ENCODE results near the gene ASCC3. TPM values are rescaled to one million over a fixed set of nuclear protein-coding genes. Genes with fewer than 3 reads are reported as not detected.
"Not testable (repeated sequence)": the region's sequence is repeated elsewhere in the genome, so short reads cannot be mapped to it uniquely, and the experiment has no call there.

Gene ASCC3
- polyA plus RNA-seq, 6 donors from 2014 or later = 15.7 to 28.6 (median 26.7) TPM

DNA sequence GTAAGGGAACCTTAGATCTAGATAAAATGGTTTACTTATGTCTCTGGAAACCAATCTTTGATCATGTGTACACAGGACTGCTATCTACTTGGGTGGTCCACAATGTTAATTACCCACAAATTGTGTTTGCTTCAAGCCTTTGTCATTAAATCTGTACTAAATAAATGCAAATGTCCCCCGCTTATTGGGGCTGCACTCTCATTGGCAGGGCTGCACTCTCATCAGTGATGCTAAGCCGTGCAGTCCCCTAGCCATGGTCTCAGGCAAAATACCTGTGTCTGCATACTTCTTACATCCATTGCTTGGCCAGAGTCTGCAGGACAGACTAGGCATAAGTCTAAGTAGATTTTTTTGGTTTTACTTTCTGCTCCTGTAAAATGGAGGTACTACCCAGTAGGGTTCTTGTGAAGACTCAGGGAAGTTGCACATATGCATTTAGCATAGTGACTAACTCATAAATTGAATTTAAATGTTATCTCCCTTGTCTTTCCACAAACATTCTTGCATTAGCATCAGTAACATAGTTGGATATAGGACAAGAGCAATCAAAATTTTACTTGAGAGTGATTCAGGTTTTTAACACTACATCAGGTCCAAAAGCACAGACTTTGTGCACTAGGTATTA is 117.4 kb downstream of the ASCC3 start:
- DNase-seq (no peak), ATAC-seq (ENCODE audit: low read depth in 2 of 2) (no peak)
- Mint-ChIP-seq H3K36me3 (peaks cover 66 to 70% of the 10 kb centered on the region in 2 donors), H3K4me3 (no peak overlapping the region), H3K4me1 (no peaks in the 10 kb centered on the region), H3K9me3 (peaks cover 4 to 32% (median 18%) of the 10 kb centered on the region in 7 donors), H3K27me3 (no peaks in the 10 kb centered on the region), H3K27ac (no peak overlapping the region)

DNA sequence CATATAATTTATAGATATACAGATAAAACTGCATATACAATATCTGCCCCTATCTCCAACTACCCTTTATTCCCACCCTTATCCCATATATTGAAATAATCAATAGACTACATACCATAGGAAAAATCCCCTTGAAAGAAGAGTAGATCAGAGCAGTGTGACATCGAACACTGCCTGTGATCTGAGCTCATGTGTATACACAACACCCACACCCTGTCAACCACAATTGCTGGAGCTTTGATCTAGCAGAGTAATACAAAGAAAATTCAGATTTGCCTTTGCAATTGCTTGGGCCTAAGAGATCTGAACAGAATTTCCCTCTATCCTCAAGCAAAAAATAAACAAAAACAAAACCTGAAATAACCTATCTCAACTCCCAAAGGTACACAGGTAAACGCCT is 119.3 kb downstream of the ASCC3 start:
- peaks cover 66 to 70% of the 10 kb centered on the region in 2 donors for H3K36me3 Mint-ChIP-seq
- H3K27ac Mint-ChIP-seq = no peak overlapping the region
- peaks cover 4 to 32% (median 18%) of the 10 kb centered on the region in 7 donors for H3K9me3 Mint-ChIP-seq
- no peaks in the 10 kb centered on the region for H3K27me3 Mint-ChIP-seq
- no peaks in the 10 kb centered on the region for H3K4me1 Mint-ChIP-seq
- H3K4me3 Mint-ChIP-seq = no peak overlapping the region
- DNase-seq (no peak), ATAC-seq (ENCODE audit: low read depth in 2 of 2) (no peak)

DNA sequence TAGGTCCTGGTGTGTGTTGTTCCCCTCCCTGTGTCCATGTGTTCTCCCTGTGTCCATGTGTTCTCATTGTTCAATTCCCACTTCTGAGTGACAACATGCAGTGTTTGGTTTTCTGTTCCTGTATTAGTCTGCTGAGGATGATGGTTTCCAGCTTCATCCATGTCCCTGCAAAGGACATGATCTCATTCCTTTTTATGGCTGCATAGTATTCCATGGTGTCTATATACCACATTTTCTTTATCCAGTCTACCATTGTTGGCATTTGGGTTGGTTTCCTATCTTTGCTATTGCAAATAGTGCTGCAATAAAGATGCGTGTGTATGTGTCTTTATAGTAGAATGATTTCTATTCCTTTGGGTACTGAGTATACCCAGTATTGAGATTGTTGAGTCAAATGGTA is 122.7 kb downstream of the ASCC3 start:
- ATAC-seq (ENCODE audit: low read depth in 2 of 2); H3K9me3 Mint-ChIP-seq; H3K4me1 Mint-ChIP-seq; H3K27ac Mint-ChIP-seq; H3K4me3 Mint-ChIP-seq; H3K27me3 Mint-ChIP-seq; DNase-seq: not testable (repeated sequence)
- peaks cover 48 to 54% of the 10 kb centered on the region in 2 donors for H3K36me3 Mint-ChIP-seq

GRCh38 chr6:100753421-100753820 is 127.7 kb downstream of the ASCC3 start:
- H3K4me1 Mint-ChIP-seq = no peaks in the 10 kb centered on the region
- peaks cover 8 to 17% of the 10 kb centered on the region in 2 donors for H3K36me3 Mint-ChIP-seq
- DNase-seq (no peak), ATAC-seq (ENCODE audit: low read depth in 2 of 2) (no peak)
- H3K27me3 Mint-ChIP-seq = no peaks in the 10 kb centered on the region
- H3K9me3 Mint-ChIP-seq = peaks cover 0 to 1% (median 0%) of the 10 kb centered on the region in 7 donors
- H3K4me3 Mint-ChIP-seq = no peak overlapping the region
- H3K27ac Mint-ChIP-seq = no peak overlapping the region

GRCh38 chr6:100751590-100751989 is 129.5 kb downstream of the ASCC3 start:
- no peak for ATAC-seq (ENCODE audit: low read depth in 2 of 2)
- H3K27ac Mint-ChIP-seq = no peak overlapping the region
- DNase-seq = no peak
- no peaks in the 10 kb centered on the region for H3K27me3 Mint-ChIP-seq
- no peaks in the 10 kb centered on the region for H3K4me1 Mint-ChIP-seq
- no peak overlapping the region for H3K4me3 Mint-ChIP-seq
- H3K36me3 Mint-ChIP-seq = peaks cover 16 to 17% of the 10 kb centered on the region in 2 donors
- no peaks in the 10 kb centered on the region for H3K9me3 Mint-ChIP-seq

DNA sequence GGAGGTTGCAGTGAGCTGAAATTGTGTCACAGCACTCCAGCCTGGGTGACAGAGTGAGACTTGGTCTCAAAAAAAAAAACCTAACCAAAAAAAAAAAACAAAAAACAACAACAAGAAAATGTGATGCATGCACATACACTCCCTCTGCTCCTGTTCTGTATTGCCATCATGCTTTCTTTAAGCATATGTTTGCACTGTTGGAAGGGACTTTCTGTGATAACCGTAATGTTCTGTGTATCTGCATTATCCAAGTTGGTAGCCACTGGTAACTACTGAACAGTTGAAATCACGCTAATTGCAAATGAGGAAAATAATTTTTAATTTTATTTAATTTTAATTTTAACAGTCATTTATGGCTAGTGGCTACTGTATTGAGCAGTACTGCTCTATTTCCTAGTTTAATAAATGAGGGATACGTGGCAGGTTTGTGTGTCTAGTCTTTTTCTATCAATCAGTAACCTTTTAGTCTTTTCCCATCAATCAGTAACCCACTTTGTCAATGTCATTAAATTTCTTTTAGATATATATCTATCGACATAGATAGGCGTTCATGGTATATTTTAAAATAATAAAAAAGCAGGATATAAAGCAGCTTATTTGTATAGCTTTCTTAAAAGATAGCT is 135.6 kb downstream of the ASCC3 start:
- H3K4me1 Mint-ChIP-seq = no peaks in the 10 kb centered on the region
- H3K36me3 Mint-ChIP-seq = peaks cover 5 to 29% of the 10 kb centered on the region in 2 donors
- peaks cover 0 to 16% (median 6%) of the 10 kb centered on the region in 7 donors for H3K9me3 Mint-ChIP-seq
- H3K27ac Mint-ChIP-seq = no peak overlapping the region
- DNase-seq (no peak), ATAC-seq (ENCODE audit: low read depth in 2 of 2) (no peak)
- H3K4me3 Mint-ChIP-seq = no peak overlapping the region
- H3K27me3 Mint-ChIP-seq = no peaks in the 10 kb centered on the region

DNA sequence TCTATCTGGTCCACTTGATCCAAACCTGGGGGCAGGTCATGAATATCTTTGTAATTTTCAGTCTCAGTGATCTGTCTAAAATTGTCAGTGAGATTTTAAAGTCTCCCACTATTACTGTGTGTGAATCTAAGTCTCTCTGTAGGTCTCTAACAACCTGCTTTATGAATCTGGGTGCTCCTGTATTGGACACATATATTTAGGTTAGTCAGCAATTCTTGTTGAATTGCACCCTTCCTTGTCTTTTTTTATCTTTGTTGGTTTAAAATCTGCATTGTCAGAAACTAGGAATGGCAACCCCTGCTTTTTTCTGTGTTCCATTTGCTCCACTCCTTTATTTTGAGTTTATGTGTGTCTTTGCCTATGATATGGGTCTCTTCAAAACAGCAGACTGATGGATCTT is 140.7 kb downstream of the ASCC3 start:
- peak overlapping the region in 1 of 6 donors; percentile 33 for H3K27ac Mint-ChIP-seq

GRCh38 chr6:100737720-100738119 is 143.4 kb downstream of the ASCC3 start:
- H3K27ac Mint-ChIP-seq = peak overlapping the region in 1 of 6 donors; percentile 56
- ATAC-seq (ENCODE audit: low read depth in 2 of 2); DNase-seq; H3K4me3 Mint-ChIP-seq; H3K27me3 Mint-ChIP-seq: not testable (repeated sequence)
- H3K9me3 Mint-ChIP-seq = peaks cover 0 to 24% (median 6%) of the 10 kb centered on the region in 7 donors
- H3K36me3 Mint-ChIP-seq = peaks cover 0 to 12% of the 10 kb centered on the region in 2 donors
- H3K4me1 Mint-ChIP-seq = peaks cover 0 to 11% (median 0%) of the 10 kb centered on the region in 3 donors

More for the DNA sequence above, 140.7 kb downstream of the ASCC3 start:
- peaks cover 1 to 24% (median 6%) of the 10 kb centered on the region in 7 donors for H3K9me3 Mint-ChIP-seq
- no peak overlapping the region for H3K4me3 Mint-ChIP-seq
- H3K4me1 Mint-ChIP-seq = peaks cover 0 to 3% (median 0%) of the 10 kb centered on the region in 3 donors
- no peak for DNase-seq
- peaks cover 0 to 21% of the 10 kb centered on the region in 2 donors for H3K36me3 Mint-ChIP-seq
- no peak for ATAC-seq (ENCODE audit: low read depth in 2 of 2)
- H3K27me3 Mint-ChIP-seq = no peaks in the 10 kb centered on the region

GRCh38 chr6:100731411-100731810 is 149.7 kb downstream of the ASCC3 start:
- no peak overlapping the region for H3K4me3 Mint-ChIP-seq
- peaks cover 7 to 16% (median 12%) of the 10 kb centered on the region in 3 donors for H3K4me1 Mint-ChIP-seq
- H3K27me3 Mint-ChIP-seq = no peaks in the 10 kb centered on the region
- H3K36me3 Mint-ChIP-seq = peaks cover 0 to 4% of the 10 kb centered on the region in 2 donors
- ATAC-seq (ENCODE audit: low read depth in 2 of 2) (no peak), DNase-seq (no peak)
- no peak overlapping the region for H3K27ac Mint-ChIP-seq
- H3K9me3 Mint-ChIP-seq = no peaks in the 10 kb centered on the region

GRCh38 chr6:100730001-100730980 is 150.8 kb downstream of the ASCC3 start:
- Mint-ChIP-seq H3K4me1 (peaks cover 7 to 16% (median 12%) of the 10 kb centered on the region in 3 donors), H3K27ac (peak overlapping the region in 1 of 6 donors; percentile 10), H3K9me3 (no peaks in the 10 kb centered on the region), H3K36me3 (peaks cover 0 to 4% of the 10 kb centered on the region in 2 donors), H3K27me3 (no peaks in the 10 kb centered on the region), H3K4me3 (no peak overlapping the region)
- DNase-seq (peak; percentile 2), ATAC-seq (ENCODE audit: low read depth in 2 of 2) (peak; percentile 41 to 74)

- DNase-seq (no peak), ATAC-seq (ENCODE audit: low read depth in 2 of 2) (no peak)
- Mint-ChIP-seq H3K4me3 (no peak overlapping the region), H3K4me1 (peaks cover 4 to 12% (median 7%) of the 10 kb centered on the region in 3 donors), H3K36me3 (peaks cover 14 to 19% of the 10 kb centered on the region in 2 donors), H3K9me3 (peaks cover 0 to 4% (median 0%) of the 10 kb centered on the region in 7 donors), H3K27me3 (no peaks in the 10 kb centered on the region), H3K27ac (no peak overlapping the region)
Observed at GRCh38 chr6:100726666-100727065, 154.5 kb downstream of the ASCC3 start.

DNA sequence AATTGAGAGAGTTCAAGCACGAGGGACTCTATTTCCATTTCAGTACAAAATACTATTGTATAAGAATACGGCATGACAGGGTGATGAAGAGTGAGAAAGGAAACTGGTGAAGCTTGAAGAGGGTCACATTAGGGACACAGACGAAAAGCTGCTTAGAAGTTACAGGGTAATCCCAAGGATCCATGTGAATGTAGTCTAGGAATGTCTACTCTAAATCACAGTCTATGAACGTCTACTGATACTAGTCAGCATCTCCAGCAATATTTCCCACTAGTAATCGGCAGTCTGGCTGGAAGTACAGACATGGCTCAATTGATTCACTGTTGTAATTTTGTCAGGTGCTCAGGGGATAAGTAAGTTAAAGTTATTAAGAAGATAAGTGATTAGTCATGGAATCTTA is 156.4 kb downstream of the ASCC3 start:
- ATAC-seq (ENCODE audit: low read depth in 2 of 2) (no peak), DNase-seq (no peak)
- Mint-ChIP-seq H3K27ac (peak overlapping the region in 2 of 6 donors; percentile 2 to 42), H3K27me3 (no peaks in the 10 kb centered on the region), H3K4me3 (no peak overlapping the region), H3K9me3 (peaks cover 0 to 4% (median 0%) of the 10 kb centered on the region in 7 donors), H3K36me3 (peaks cover 14 to 15% of the 10 kb centered on the region in 2 donors), H3K4me1 (peaks cover 0 to 9% (median 8%) of the 10 kb centered on the region in 3 donors)

- peak overlapping the region in 3 of 6 donors; percentile 46 to 85 (median 78) for H3K27ac Mint-ChIP-seq
- no peaks in the 10 kb centered on the region for H3K27me3 Mint-ChIP-seq
- no peak for DNase-seq
- peaks cover 0 to 4% (median 0%) of the 10 kb centered on the region in 7 donors for H3K9me3 Mint-ChIP-seq
- H3K36me3 Mint-ChIP-seq = peaks cover 14 to 15% of the 10 kb centered on the region in 2 donors
- ATAC-seq (ENCODE audit: low read depth in 2 of 2) = no peak
- no peak overlapping the region for H3K4me3 Mint-ChIP-seq
- H3K4me1 Mint-ChIP-seq = peaks cover 0 to 9% (median 9%) of the 10 kb centered on the region in 3 donors
Observed at GRCh38 chr6:100724222-100724621, 156.9 kb downstream of the ASCC3 start.

All from naive B cell (primary cell).